Measurements from ENCODE around the gene COL9A3.

- 0 out of 2 replicates have a peak, but pooled peaks have one; percentile 24 for TF ChIP-seq PHF8 (conservative IDR thresholded peaks at IDR 0.05; ENCODE audit: low read depth, low read length)
- peak; percentile 84 for TF ChIP-seq KDM1A (IDR thresholded peaks at IDR 0.05; ENCODE audit: borderline replicate concordance, low read length)
- no peak; the same call in 1 of the 2 replicates for TF ChIP-seq SUZ12 (IDR thresholded peaks at IDR 0.05; ENCODE audit: low read length)
- TF ChIP-seq, protein P1, sequence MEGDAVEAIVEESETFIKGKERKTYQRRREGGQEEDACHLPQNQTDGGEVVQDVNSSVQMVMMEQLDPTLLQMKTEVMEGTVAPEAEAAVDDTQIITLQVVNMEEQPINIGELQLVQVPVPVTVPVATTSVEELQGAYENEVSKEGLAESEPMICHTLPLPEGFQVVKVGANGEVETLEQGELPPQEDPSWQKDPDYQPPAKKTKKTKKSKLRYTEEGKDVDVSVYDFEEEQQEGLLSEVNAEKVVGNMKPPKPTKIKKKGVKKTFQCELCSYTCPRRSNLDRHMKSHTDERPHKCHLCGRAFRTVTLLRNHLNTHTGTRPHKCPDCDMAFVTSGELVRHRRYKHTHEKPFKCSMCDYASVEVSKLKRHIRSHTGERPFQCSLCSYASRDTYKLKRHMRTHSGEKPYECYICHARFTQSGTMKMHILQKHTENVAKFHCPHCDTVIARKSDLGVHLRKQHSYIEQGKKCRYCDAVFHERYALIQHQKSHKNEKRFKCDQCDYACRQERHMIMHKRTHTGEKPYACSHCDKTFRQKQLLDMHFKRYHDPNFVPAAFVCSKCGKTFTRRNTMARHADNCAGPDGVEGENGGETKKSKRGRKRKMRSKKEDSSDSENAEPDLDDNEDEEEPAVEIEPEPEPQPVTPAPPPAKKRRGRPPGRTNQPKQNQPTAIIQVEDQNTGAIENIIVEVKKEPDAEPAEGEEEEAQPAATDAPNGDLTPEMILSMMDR (IDR thresholded peaks at IDR 0.05; ENCODE audit: control extremely low read depth in 1 of 3, insufficient read depth in 1 of 3, low read depth in 1 of 3, low read length in 3 of 3), result no peak; a peak in 1 of 4 replicates
- TF ChIP-seq EGR1 (IDR thresholded peaks at IDR 0.05; ENCODE audit: borderline replicate concordance, low read depth, low read length), result no peak
- no peak for TF ChIP-seq POLR2A (IDR thresholded peaks at IDR 0.05; ENCODE audit: control extremely low read depth in 1 of 2, low read depth in 2 of 2, low read length in 2 of 2)
Measured at GRCh38 chr20:62795023-62795761, 21.7 kb upstream of the COL9A3 start.

Data from H1 (cell line).